ENCODE results near the gene GAL3ST3.
"Not testable (repeated sequence)": the region's sequence is repeated elsewhere in the genome, so short reads cannot be mapped to it uniquely, and the experiment has no call there.

GAL3ST3 gene

GRCh38 chr11:66084821-66085475 is 36.0 kb upstream of the GAL3ST3 start:
- TF ChIP-seq, protein P1, sequence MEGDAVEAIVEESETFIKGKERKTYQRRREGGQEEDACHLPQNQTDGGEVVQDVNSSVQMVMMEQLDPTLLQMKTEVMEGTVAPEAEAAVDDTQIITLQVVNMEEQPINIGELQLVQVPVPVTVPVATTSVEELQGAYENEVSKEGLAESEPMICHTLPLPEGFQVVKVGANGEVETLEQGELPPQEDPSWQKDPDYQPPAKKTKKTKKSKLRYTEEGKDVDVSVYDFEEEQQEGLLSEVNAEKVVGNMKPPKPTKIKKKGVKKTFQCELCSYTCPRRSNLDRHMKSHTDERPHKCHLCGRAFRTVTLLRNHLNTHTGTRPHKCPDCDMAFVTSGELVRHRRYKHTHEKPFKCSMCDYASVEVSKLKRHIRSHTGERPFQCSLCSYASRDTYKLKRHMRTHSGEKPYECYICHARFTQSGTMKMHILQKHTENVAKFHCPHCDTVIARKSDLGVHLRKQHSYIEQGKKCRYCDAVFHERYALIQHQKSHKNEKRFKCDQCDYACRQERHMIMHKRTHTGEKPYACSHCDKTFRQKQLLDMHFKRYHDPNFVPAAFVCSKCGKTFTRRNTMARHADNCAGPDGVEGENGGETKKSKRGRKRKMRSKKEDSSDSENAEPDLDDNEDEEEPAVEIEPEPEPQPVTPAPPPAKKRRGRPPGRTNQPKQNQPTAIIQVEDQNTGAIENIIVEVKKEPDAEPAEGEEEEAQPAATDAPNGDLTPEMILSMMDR (IDR thresholded peaks at IDR 0.05): no peak
- Histone ChIP-seq H3K9me3 (no peaks in the 10 kb centered on the region), H3K36me3 (peaks cover 2% of the 10 kb centered on the region), H3K4me1 (ENCODE audit: control insufficient read depth in 1 of 2, insufficient read depth in 1 of 2, low read depth in 1 of 2, low read length in 1 of 2) (peaks cover 40 to 49% of the 10 kb centered on the region in 2 experiments), H3K27me3 (no peaks in the 10 kb centered on the region), H3K4me3 (ENCODE audit: low read depth in 1 of 2, low read length in 1 of 2) (no peak overlapping the region), H3K27ac (peak overlapping the region; percentile 1)

DNA sequence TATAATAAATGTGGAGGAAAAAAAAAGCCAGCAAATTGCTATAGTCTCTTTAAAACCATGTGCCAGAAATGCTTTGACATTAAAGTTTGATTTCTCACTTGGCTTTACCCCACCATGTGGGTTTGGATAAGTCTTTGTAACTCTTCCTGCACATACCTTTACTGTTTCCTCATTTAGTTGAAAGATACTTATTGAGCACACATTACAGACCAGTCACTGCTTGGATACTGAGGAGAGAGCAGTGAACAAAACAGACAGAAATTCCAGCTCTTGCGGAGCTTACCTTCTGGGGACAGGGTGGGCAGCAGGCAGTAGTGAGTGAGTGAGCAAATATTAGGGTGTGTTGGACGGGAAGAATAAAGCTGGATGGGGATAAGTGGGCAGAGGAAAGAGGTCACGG is 34.8 kb upstream of the GAL3ST3 start:
- TF ChIP-seq, protein P1 (IDR thresholded peaks at IDR 0.05): no peak
- peaks cover 50 to 56% of the 10 kb centered on the region in 2 experiments for H3K4me1 ChIP-seq (ENCODE audit: control insufficient read depth in 1 of 2, insufficient read depth in 1 of 2, low read depth in 1 of 2, low read length in 1 of 2)
- H3K9me3 ChIP-seq: no peaks in the 10 kb centered on the region
- H3K27me3 ChIP-seq: no peaks in the 10 kb centered on the region
- H3K27ac ChIP-seq: peak overlapping the region; percentile 94
- H3K36me3 ChIP-seq: peaks cover 5% of the 10 kb centered on the region
- no peak overlapping the region for H3K4me3 ChIP-seq (ENCODE audit: low read depth in 1 of 2, low read length in 1 of 2)

DNA sequence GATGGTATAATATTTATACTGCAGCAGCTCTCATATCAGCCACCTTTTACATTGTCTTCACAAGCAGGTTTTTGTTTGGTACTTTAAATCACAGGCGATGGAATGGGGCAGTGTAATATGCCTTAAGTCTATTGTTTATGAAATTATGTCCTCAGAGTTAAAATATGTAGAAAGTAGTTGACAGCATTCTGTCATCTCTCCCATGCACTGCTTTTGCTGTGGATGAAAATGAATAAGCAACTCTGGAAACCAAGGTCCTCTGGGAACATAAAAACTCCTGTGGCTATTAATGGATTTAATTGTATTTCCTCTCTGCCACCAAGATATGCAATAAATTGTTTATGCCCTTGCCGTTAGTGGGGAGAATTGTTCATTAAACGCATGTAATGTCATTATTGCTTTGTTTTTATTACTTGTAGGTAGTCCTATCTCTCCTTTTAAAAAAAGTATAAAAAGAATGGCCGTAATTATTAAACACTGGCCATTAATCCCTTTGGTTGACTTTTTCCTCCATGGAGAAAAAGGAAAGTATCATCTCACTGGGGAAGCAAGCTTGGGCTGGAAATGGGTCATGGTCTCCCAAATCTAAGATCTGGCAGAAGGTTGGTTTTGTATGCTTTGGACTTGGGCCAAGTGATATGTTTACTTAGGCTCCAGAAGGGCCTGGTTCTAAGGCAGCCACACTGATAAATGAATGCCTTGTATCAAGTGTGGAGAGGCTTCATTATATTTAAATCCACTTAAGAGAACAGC is 34.2 kb upstream of the GAL3ST3 start:
- H3K4me1 ChIP-seq (ENCODE audit: control insufficient read depth in 1 of 2, insufficient read depth in 1 of 2, low read depth in 1 of 2, low read length in 1 of 2): peaks cover 52 to 56% of the 10 kb centered on the region in 2 experiments
- H3K4me3 ChIP-seq (ENCODE audit: low read depth in 1 of 2, low read length in 1 of 2): peak overlapping the region in 1 of 2 experiments; percentile 30

GRCh38 chr11:66081505-66081904 is 32.5 kb upstream of the GAL3ST3 start:
- H3K9me3 ChIP-seq: no peaks in the 10 kb centered on the region
- TF ChIP-seq, protein P1 (IDR thresholded peaks at IDR 0.05): peak; percentile 13
- no peaks in the 10 kb centered on the region for H3K27me3 ChIP-seq
- peak overlapping the region; percentile 30 to 51 for H3K4me3 ChIP-seq (ENCODE audit: low read depth in 1 of 2, low read length in 1 of 2)
- H3K27ac ChIP-seq: peak overlapping the region; percentile 94
- peaks cover 7% of the 10 kb centered on the region for H3K36me3 ChIP-seq
- H3K4me1 ChIP-seq (ENCODE audit: control insufficient read depth in 1 of 2, insufficient read depth in 1 of 2, low read depth in 1 of 2, low read length in 1 of 2): peaks cover 52 to 56% of the 10 kb centered on the region in 2 experiments

More for the DNA sequence above, 34.2 kb upstream of the GAL3ST3 start:
- H3K27ac ChIP-seq: peak overlapping the region; percentile 94
- peaks cover 5% of the 10 kb centered on the region for H3K36me3 ChIP-seq
- TF ChIP-seq, protein P1 (IDR thresholded peaks at IDR 0.05): no peak
- H3K27me3 ChIP-seq: no peaks in the 10 kb centered on the region
- no peaks in the 10 kb centered on the region for H3K9me3 ChIP-seq

DNA sequence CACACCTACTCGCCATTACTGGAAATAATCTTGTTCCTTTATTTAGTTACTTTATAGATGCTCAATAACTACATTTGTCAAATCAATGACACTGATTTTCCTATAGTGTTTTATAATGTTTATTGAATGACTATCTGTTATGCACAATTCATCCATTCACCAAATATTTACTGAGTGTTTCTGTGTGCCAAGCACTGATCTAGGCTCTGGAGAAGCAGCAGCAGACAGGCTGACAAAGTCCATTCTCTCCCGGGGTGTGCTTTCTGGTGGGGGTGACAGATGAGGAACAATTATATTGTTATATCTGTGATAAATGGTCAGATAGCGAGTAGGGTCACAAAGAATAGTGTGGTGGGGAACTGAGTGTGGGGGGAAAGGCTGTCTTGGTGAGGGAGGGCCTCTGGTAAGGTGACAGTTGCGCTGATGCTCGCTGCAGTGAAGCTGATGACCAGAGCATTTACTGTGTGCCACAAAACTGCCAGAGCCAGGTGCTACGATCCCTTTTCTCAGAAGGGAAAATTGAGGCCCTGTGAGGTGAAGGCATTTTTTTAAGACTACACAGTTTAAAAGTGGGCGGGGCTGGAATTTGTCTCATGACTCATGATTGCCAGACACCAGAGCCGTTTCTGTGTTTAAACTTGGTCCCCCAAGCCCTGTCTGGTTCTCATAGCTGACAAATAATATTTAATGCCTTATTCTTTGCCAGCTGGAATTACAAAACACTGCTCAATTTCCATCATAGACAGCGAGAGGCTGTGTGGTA is 31.3 kb upstream of the GAL3ST3 start:
- Histone ChIP-seq H3K4me3 (ENCODE audit: low read depth in 1 of 2, low read length in 1 of 2) (peak overlapping the region; percentile 30 to 51), H3K36me3 (peaks cover 17% of the 10 kb centered on the region), H3K27ac (peak overlapping the region; percentile 94), H3K27me3 (no peaks in the 10 kb centered on the region), H3K4me1 (ENCODE audit: control insufficient read depth in 1 of 2, insufficient read depth in 1 of 2, low read depth in 1 of 2, low read length in 1 of 2) (peaks cover 52 to 56% of the 10 kb centered on the region in 2 experiments), H3K9me3 (no peaks in the 10 kb centered on the region)
- TF ChIP-seq, protein P1 (IDR thresholded peaks at IDR 0.05): no peak

GRCh38 chr11:66078949-66079348 is 30.0 kb upstream of the GAL3ST3 start:
- Histone ChIP-seq H3K36me3 (peaks cover 28% of the 10 kb centered on the region), H3K4me1 (ENCODE audit: control insufficient read depth in 1 of 2, insufficient read depth in 1 of 2, low read depth in 1 of 2, low read length in 1 of 2) (peaks cover 46 to 48% of the 10 kb centered on the region in 2 experiments), H3K27ac (peak overlapping the region; percentile 25)
- not testable (repeated sequence) for H3K27me3 ChIP-seq; H3K9me3 ChIP-seq; H3K4me3 ChIP-seq (ENCODE audit: low read depth in 1 of 2, low read length in 1 of 2)
